Measurements from ENCODE around the gene TEX19. TPM values are rescaled to one million over a fixed set of nuclear protein-coding genes. Genes with fewer than 3 reads are reported as not detected.

TEX19 gene
- total RNA-seq, 2 donors from 2014 or later = not detected

GRCh38 chr17:82389379-82389778 lies 30.3 kb downstream of the TEX19 start:
- TF ChIP-seq, protein P1, sequence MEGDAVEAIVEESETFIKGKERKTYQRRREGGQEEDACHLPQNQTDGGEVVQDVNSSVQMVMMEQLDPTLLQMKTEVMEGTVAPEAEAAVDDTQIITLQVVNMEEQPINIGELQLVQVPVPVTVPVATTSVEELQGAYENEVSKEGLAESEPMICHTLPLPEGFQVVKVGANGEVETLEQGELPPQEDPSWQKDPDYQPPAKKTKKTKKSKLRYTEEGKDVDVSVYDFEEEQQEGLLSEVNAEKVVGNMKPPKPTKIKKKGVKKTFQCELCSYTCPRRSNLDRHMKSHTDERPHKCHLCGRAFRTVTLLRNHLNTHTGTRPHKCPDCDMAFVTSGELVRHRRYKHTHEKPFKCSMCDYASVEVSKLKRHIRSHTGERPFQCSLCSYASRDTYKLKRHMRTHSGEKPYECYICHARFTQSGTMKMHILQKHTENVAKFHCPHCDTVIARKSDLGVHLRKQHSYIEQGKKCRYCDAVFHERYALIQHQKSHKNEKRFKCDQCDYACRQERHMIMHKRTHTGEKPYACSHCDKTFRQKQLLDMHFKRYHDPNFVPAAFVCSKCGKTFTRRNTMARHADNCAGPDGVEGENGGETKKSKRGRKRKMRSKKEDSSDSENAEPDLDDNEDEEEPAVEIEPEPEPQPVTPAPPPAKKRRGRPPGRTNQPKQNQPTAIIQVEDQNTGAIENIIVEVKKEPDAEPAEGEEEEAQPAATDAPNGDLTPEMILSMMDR (IDR thresholded peaks at IDR 0.05) = no peak
- H3K27me3 ChIP-seq = no peaks in the 10 kb centered on the region
- no peak overlapping the region for H3K27ac ChIP-seq
- H3K4me1 ChIP-seq = peaks cover 0 to 29% of the 10 kb centered on the region in 2 donors
- H3K9me3 ChIP-seq = no peaks in the 10 kb centered on the region
- no peak overlapping the region for H3K4me3 ChIP-seq
- no peaks in the 10 kb centered on the region for H3K36me3 ChIP-seq
- DNase-seq (ENCODE audit: low spot score) = no peak

- Histone ChIP-seq H3K27ac (no peak overlapping the region), H3K36me3 (no peaks in the 10 kb centered on the region), H3K27me3 (no peaks in the 10 kb centered on the region), H3K9me3 (no peaks in the 10 kb centered on the region), H3K4me3 (no peak overlapping the region), H3K4me1 (peaks cover 0 to 20% of the 10 kb centered on the region in 2 donors)
- TF ChIP-seq, protein P1 (IDR thresholded peaks at IDR 0.05) = no peak
- no peak for DNase-seq (ENCODE audit: low spot score)
Measured at GRCh38 chr17:82390015-82390859, 31.2 kb downstream of the TEX19 start.

DNA sequence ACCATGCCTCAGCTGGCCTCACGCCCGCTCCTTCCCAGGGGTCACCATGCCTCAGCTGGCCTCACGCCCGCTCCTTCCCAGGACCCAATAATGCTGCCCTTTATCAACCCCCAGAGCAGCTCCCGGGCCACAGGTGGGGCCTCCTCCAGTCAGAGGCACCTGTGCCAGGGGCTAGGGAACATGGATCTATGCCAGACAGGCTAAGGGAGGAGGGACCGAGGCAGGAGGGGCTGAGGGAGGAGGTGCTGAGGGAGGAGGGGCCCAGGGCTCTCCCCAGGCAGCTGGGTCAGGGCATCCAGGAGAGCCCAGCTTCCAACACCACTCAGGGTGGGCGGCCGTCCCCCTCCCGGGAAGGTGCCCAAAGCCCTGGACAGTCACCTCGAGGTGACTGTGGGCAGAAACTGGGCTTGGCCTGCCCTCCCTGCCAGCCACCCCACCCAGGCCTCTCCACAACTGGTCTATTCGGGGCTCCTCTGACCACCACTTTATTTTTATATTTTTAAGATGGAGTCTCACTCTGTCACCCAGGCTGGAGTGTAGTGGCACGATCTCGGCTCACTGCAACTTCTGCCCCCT lies 31.9 kb downstream of the TEX19 start:
- H3K9me3 ChIP-seq = no peaks in the 10 kb centered on the region
- H3K27ac ChIP-seq = no peak overlapping the region
- no peaks in the 10 kb centered on the region for H3K27me3 ChIP-seq
- no peaks in the 10 kb centered on the region for H3K36me3 ChIP-seq
- peaks cover 0 to 14% of the 10 kb centered on the region in 2 donors for H3K4me1 ChIP-seq
- no peak overlapping the region for H3K4me3 ChIP-seq
- DNase-seq (ENCODE audit: low spot score) = no peak
- TF ChIP-seq, protein P1 (IDR thresholded peaks at IDR 0.05) = no peak

GRCh38 chr17:82391496-82392066 lies 32.5 kb downstream of the TEX19 start:
- Histone ChIP-seq H3K27me3 (no peaks in the 10 kb centered on the region), H3K4me3 (no peak overlapping the region), H3K27ac (no peak overlapping the region), H3K36me3 (no peaks in the 10 kb centered on the region), H3K9me3 (no peaks in the 10 kb centered on the region), H3K4me1 (peaks cover 0 to 10% of the 10 kb centered on the region in 2 donors)
- TF ChIP-seq, protein P1 (IDR thresholded peaks at IDR 0.05) = no peak
- DNase-seq (ENCODE audit: low spot score) = no peak

GRCh38 chr17:82392209-82392920 lies 33.3 kb downstream of the TEX19 start:
- Histone ChIP-seq H3K9me3 (no peaks in the 10 kb centered on the region), H3K27me3 (no peaks in the 10 kb centered on the region), H3K27ac (no peak overlapping the region), H3K4me1 (peaks cover 0 to 5% of the 10 kb centered on the region in 2 donors), H3K4me3 (no peak overlapping the region), H3K36me3 (no peaks in the 10 kb centered on the region)
- TF ChIP-seq, protein P1 (IDR thresholded peaks at IDR 0.05) = no peak
- DNase-seq (ENCODE audit: low spot score) = no peak
